HepG2 (cell line): ENCODE measurements around the gene FAM167B. TPM values are rescaled to one million over a fixed set of nuclear protein-coding genes. Genes with fewer than 3 reads are reported as not detected.

ENCODE experiments used
- ATAC-seq: fragments of 200-7000 bp; cut with Tn5 transposase; 3 replicates; pipeline ENCODE4 v1.9.1; 2020; ENCODE audit warnings: mild to moderate bottlenecking, moderate library complexity
- BruUV-seq: library from RNA; stranded (reverse); fragments of 400-500 nt; replicated peaks from 2 replicates; lab custom pipeline; 2021; lab: Mats Ljungman, UMichigan
- CTCF ChIA-PET: fragments of 300-600 bp; formaldehyde crosslinking; extraction: SDS; loops from one replicate; lab custom pipeline; 2021; ENCODE audit warnings: low total read pairs, inconsistent platforms, low intra/inter-chr PET ratio; lab: Yijun Ruan, JAX
- POLR2A ChIA-PET: fragments of 350-600 bp; sonication (Branson Sonifier 250); formaldehyde crosslinking; loops from one replicate; lab custom pipeline; 2020; ENCODE audit warnings: antibody characterized with exemption, inconsistent platforms; lab: Yijun Ruan, JAX
- DNase-seq: peaks from one replicate; pipeline ENCODE4 v3.0.0-alpha.2; 2015; ENCODE audit warnings: low spot score
- FAIRE-seq: peaks from 3 replicates; lab custom pipeline; 2011; peaks lifted over from hg19 to GRCh38; lab: Jason Lieb, UNC
- H2AFZ ChIP-seq: one replicate; pipeline ENCODE4 v1.6.1; 2011; ENCODE audit warnings: low read length, inconsistent platforms
- H3K27ac ChIP-seq: fragments of 300-600 bp; 3 replicates; pipeline ENCODE4 v1.8.0; 2011; ENCODE audit warnings: mixed run types, mild to moderate bottlenecking, mixed read lengths, low read length, inconsistent platforms; ENCODE audit not compliant: insufficient read depth; ENCODE audit errors: extremely low read length
- H3K27me3 ChIP-seq, 2 experiments: fragments of 200-600 bp in 1 of 2; 2 replicates in 1 of 2; 3 replicates in 1 of 2; pipeline versions ENCODE4 v1.6.0 to v1.8.0; 2011; ENCODE audit warnings: low read length in 2 of 2, mild to moderate bottlenecking in 2 of 2, moderate library complexity in 2 of 2, inconsistent platforms in 1 of 2; ENCODE audit not compliant: insufficient read depth in 2 of 2, control insufficient read depth in 1 of 2
- H3K36me3 ChIP-seq, 2 experiments: fragments of 200-600 bp in 1 of 2; replicated peaks in 1 of 2; 2 replicates in 1 of 2; 3 replicates in 1 of 2; pipeline versions ENCODE4 v1.5.1 to v1.8.0; 2011; ENCODE audit warnings: low read length in 2 of 2, inconsistent platforms in 1 of 2; ENCODE audit not compliant: insufficient read depth in 2 of 2, control insufficient read depth in 1 of 2
- H3K4me1 ChIP-seq: 2 replicates; pipeline ENCODE4 v1.5.1; 2012; ENCODE audit warnings: low read length, inconsistent platforms; ENCODE audit not compliant: insufficient read depth
- H3K4me2 ChIP-seq: 2 replicates; pipeline ENCODE4 v1.6.0; 2011; ENCODE audit warnings: low read depth, low read length, inconsistent platforms
- H3K4me3 ChIP-seq, 3 experiments: fragments of 200-600 bp in 1 of 3; sonication (generic), shearing (Covaris generic) in 1 of 3; replicated peaks in 1 of 3; 2 replicates each; pipeline ENCODE4 v1.5.1; 2011 to 2016; ENCODE audit warnings: low read length in 3 of 3, inconsistent platforms in 2 of 3, low read depth in 2 of 3, mild to moderate bottlenecking in 2 of 3, control low read depth in 1 of 3, mixed read lengths in 1 of 3; ENCODE audit not compliant: insufficient read depth in 1 of 3
- H3K79me2 ChIP-seq: one replicate; pipeline ENCODE4 v1.6.1; 2011; ENCODE audit warnings: low read length, inconsistent platforms; ENCODE audit not compliant: insufficient read depth
- H3K9ac ChIP-seq: 2 replicates; pipeline ENCODE4 v1.6.0; 2011; ENCODE audit warnings: mild to moderate bottlenecking, low read depth, low read length, inconsistent platforms; ENCODE audit not compliant: insufficient read depth
- H3K9me3 ChIP-seq: 2 replicates; pipeline ENCODE4 v1.5.1; 2012; ENCODE audit warnings: mild to moderate bottlenecking, low read length
- H4K20me1 ChIP-seq: 2 replicates; pipeline ENCODE4 v1.6.0; 2011; ENCODE audit warnings: inconsistent platforms, mild to moderate bottlenecking, low read length, moderate library complexity; ENCODE audit not compliant: insufficient read depth
- NCOA1 ChIP-seq: sonication (generic); formaldehyde crosslinking; IDR thresholded peaks from 2 replicates; pipeline ENCODE4 v1.9.0; 2021; ENCODE audit warnings: missing genetic modification reagents
- SP4 ChIP-seq: sonication (generic); formaldehyde crosslinking; IDR thresholded peaks from 2 replicates; pipeline ENCODE4 v1.8.1; 2023; ENCODE audit warnings: mild to moderate bottlenecking, missing genetic modification reagents
- STAG1 ChIP-seq: sonication (generic); formaldehyde crosslinking; IDR thresholded peaks from 2 replicates; pipeline ENCODE4 v1.4.0; 2020; ENCODE audit warnings: missing genetic modification reagents
- ZNF333 ChIP-seq: sonication (generic); formaldehyde crosslinking; IDR thresholded peaks from 2 replicates; pipeline ENCODE4 v1.4.0; 2020; ENCODE audit warnings: mild to moderate bottlenecking, missing genetic modification reagents, borderline replicate concordance
- ZNF709 ChIP-seq: sonication (generic); formaldehyde crosslinking; IDR thresholded peaks from 2 replicates; pipeline ENCODE4 v1.5.0; 2020; ENCODE audit warnings: mild to moderate bottlenecking, missing genetic modification reagents
- ZSCAN12 ChIP-seq: sonication (generic); formaldehyde crosslinking; IDR thresholded peaks from 2 replicates; pipeline ENCODE4 v1.9.0; 2021; ENCODE audit warnings: mild to moderate bottlenecking, missing genetic modification reagents
- ZSCAN25 ChIP-seq: sonication (generic); formaldehyde crosslinking; IDR thresholded peaks from 2 replicates; pipeline ENCODE4 v1.8.0; 2022; ENCODE audit warnings: mild to moderate bottlenecking, missing genetic modification reagents
- WGBS: methylation state at CpG from one replicate; pipeline ENCODE4 v1.1.6; 2017; ENCODE audit warnings: low lambda C conversion rate; 5-methylcytosine and 5-hydroxymethylcytosine counted together
- in situ Hi-C: cut with HindIII; loops from 2 replicates; pipeline ENCODE4 v1.10.0; 2017; ENCODE audit warnings: low pct_unique_long_range_greater_than_20kb; ENCODE audit not compliant: extremely low pct_ligation_motif_present
- intact Hi-C: fragments of 100-400 bp; cut with micrococcal nuclease; formaldehyde crosslinking; loops from one replicate; pipeline ENCODE4 v1.10.0; 2022; ENCODE audit not compliant: unreplicated experiment
- polyA plus RNA-seq, 8 experiments: library from polyadenylated mRNA; depleted of rRNA in 3 of 8; stranded (reverse) in 7 of 8; unstranded in 1 of 8; fragments of >200 nt; fragmentation: Illumina TruSeq in 4 of 8; extraction: Trizol in 4 of 8; gene quantifications; 2 replicates each; pipeline versions ENCODE4 v1.2.1 to v1.2.3, GENCODE V29; 2011 to 2016; ENCODE audit warnings: low read depth in 4 of 8, missing spikeins in 1 of 8, mixed read lengths in 1 of 8; ENCODE audit not compliant: insufficient read depth in 1 of 8
- total RNA-seq, 5 experiments: library from RNA; depleted of rRNA; stranded (reverse); fragments of >200 nt; fragmentation: Illumina TruSeq; extraction: Trizol; gene quantifications; 2 replicates each; pipeline ENCODE4 v1.2.3, GENCODE V29; 2016; ENCODE audit warnings: low read depth in 1 of 5
- TF ChIP-seq, protein P1 (sequence below): sonication (generic); formaldehyde crosslinking; IDR thresholded peaks from 2 replicates; pipeline ENCODE4 v1.5.0; 2020; ENCODE audit warnings: mild to moderate bottlenecking, missing genetic modification reagents, moderate library complexity

FAM167B gene
- total and polyA plus RNA-seq, 2 of the 13 experiments (the other 11 are each of a cell fraction or from before 2014, with no cell fraction given) = 0.15 to 0.70 TPM

DNA sequence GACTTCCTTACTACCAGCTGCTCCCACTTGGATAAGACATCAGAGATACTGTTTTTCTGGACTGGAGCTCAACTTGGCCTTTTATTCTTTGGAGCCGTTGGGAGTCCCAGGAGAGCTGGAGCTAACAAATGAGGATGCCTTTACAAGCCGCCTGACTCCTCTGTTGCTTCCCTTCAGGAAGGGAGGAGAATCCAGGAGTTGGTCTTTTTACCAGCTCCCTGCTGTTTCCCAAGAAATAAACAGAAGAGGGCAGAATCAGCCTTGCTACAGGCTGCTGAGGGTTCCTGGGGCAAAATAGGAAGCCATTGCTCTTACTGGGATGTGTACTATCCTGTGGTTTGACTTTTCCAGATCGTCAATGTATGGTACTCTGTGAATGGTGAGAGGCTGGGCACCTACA lies 23.3 kb upstream of the FAM167B start:
- 0 out of 6 replicates have a peak overlapping the region, but pooled peaks of 1 of the 3 experiments have one; percentile 89 for H3K4me3 ChIP-seq
- in situ Hi-C loops = no loop called here
- DNase-seq (no peak), ATAC-seq (no peak), FAIRE-seq (no peak)
- no peaks in the 10 kb centered on the region; a peak in 2 of 5 replicates for H3K27me3 ChIP-seq
- H3K4me2 ChIP-seq = peak overlapping the region; percentile 91
- no peak overlapping the region for H2AFZ ChIP-seq
- H3K9ac ChIP-seq = peak overlapping the region; percentile 91; the same call in 1 of the 2 replicates
- peaks cover 18 to 33% of the 10 kb centered on the region in 2 experiments for H3K36me3 ChIP-seq
- TF ChIP-seq ZNF333 (CRISPR knock-in tag) = no peak
- peak; percentile 34 for TF ChIP-seq STAG1 (CRISPR knock-in tag)
- TF ChIP-seq, protein P1, sequence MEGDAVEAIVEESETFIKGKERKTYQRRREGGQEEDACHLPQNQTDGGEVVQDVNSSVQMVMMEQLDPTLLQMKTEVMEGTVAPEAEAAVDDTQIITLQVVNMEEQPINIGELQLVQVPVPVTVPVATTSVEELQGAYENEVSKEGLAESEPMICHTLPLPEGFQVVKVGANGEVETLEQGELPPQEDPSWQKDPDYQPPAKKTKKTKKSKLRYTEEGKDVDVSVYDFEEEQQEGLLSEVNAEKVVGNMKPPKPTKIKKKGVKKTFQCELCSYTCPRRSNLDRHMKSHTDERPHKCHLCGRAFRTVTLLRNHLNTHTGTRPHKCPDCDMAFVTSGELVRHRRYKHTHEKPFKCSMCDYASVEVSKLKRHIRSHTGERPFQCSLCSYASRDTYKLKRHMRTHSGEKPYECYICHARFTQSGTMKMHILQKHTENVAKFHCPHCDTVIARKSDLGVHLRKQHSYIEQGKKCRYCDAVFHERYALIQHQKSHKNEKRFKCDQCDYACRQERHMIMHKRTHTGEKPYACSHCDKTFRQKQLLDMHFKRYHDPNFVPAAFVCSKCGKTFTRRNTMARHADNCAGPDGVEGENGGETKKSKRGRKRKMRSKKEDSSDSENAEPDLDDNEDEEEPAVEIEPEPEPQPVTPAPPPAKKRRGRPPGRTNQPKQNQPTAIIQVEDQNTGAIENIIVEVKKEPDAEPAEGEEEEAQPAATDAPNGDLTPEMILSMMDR (CRISPR knock-in tag) = peak; percentile 45; the same call in 1 of the 2 replicates
- WGBS = 85% methylated on average over 3 of the region's 3 CpGs
- H3K4me1 ChIP-seq = peaks cover 29% of the 10 kb centered on the region
- H3K27ac ChIP-seq = peak overlapping the region; percentile 24
- no peaks in the 10 kb centered on the region for H3K9me3 ChIP-seq
- POLR2A ChIA-PET = interaction anchor here (0.9 to 1.4 kb wide), 2 partner anchors 27 to 99 kb away, joined by 4 to 7 read pairs; no protein-coding TSS in a partner anchor
- no TSS peak for BruUV-seq
- intact Hi-C loops = no loop called here
- H4K20me1 ChIP-seq = no peaks in the 10 kb centered on the region; the same call in 1 of the 2 replicates
- H3K79me2 ChIP-seq = peaks cover 29% of the 10 kb centered on the region
- CTCF ChIA-PET = no interaction called here

DNA sequence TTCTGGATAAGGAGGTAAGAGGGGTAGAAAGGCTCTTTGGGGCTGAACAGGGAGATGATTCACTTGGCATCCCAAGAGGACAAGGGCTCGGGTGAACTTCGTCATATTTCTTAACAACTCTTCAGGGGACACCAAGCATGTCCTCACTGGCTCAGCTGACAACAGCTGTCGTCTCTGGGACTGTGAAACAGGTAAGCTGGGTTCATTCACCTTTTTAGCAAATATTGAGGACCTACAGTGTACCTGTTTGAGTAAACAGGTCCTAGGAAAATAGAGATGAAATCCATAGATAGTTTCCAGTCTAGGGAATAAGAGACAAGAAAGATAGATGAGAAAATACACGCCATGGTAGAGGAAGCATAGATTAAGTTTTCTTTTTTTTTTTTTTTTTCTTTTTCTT lies 22.7 kb upstream of the FAM167B start:
- Histone ChIP-seq H3K27ac (no peak overlapping the region), H3K36me3 (peaks cover 22 to 37% of the 10 kb centered on the region in 2 experiments), H3K9me3 (no peaks in the 10 kb centered on the region), H3K9ac (no peak overlapping the region), H3K4me3 (no peak overlapping the region), H4K20me1 (no peaks in the 10 kb centered on the region; the same call in 1 of the 2 replicates), H3K4me2 (peak overlapping the region; percentile 91), H3K27me3 (no peaks in the 10 kb centered on the region; a peak in 2 of 5 replicates), H3K4me1 (peaks cover 29% of the 10 kb centered on the region), H3K79me2 (peaks cover 27% of the 10 kb centered on the region), H2AFZ (no peak overlapping the region)
- no peak for DNase-seq
- FAIRE-seq = no peak
- in situ Hi-C loops (no loop called here), intact Hi-C loops (no loop called here)
- ChIA-PET POLR2A (interaction anchor here (0.6 kb wide), 1 partner anchor 67 kb away, joined by 3 read pairs; the partner anchor contains the start of gene HDAC1), CTCF (no interaction called here)
- WGBS = 81% methylated on average over 4 of the region's 4 CpGs
- no peak for ATAC-seq
- BruUV-seq = no TSS peak
- no peak for TF ChIP-seq ZSCAN12 (CRISPR knock-in tag)
- no peak for TF ChIP-seq ZNF709
- no peak for TF ChIP-seq ZSCAN25 (CRISPR knock-in tag)
- TF ChIP-seq SP4 (CRISPR knock-in tag) = no peak
- no peak for TF ChIP-seq NCOA1 (CRISPR knock-in tag)
